ENCODE results near the gene ILF2. TPM values are rescaled to one million over a fixed set of nuclear protein-coding genes. Genes with fewer than 3 reads are reported as not detected.

The ILF2 gene
- total RNA-seq, 4 donors from 2014 or later = 80.4 to 118 (median 105) TPM

GRCh38 chr1:153698923-153699714 lies 28.3 kb upstream of the ILF2 start:
- no peak for TF ChIP-seq POLR2A (IDR thresholded peaks at IDR 0.05)
- TF ChIP-seq CTCF (IDR thresholded peaks at IDR 0.05) = no peak
- no peak for DNase-seq (ENCODE audit: low spot score in 2 of 2)
- WGBS, 2 donors = 69 to 89% methylated on average over 6 of the region's 6 CpGs
- H3K4me3 ChIP-seq (ENCODE audit: low read depth, poor library complexity, severe bottlenecking) = no peak overlapping the region
- intact Hi-C loops (cut with DNase I; ENCODE audit: low total_unique reads) = no loop called here

GRCh38 chr1:153698020-153698922 lies 27.5 kb upstream of the ILF2 start:
- H3K4me3 ChIP-seq (ENCODE audit: low read depth, poor library complexity, severe bottlenecking) = no peak overlapping the region
- no peak for TF ChIP-seq POLR2A (IDR thresholded peaks at IDR 0.05)
- no peak for TF ChIP-seq CTCF (IDR thresholded peaks at IDR 0.05)
- 32 to 37% methylated on average over 29 of the region's 29 CpGs for WGBS, 2 donors
- intact Hi-C loops (cut with DNase I; ENCODE audit: low total_unique reads) = no loop called here
- DNase-seq (ENCODE audit: low spot score in 2 of 2) = peak in 1 of 2 donors; percentile 44

- 62 to 67% methylated on average over 10 to 12 of the region's 12 CpGs for WGBS, 2 donors
- no peak for DNase-seq (ENCODE audit: low spot score in 2 of 2)
- H3K4me3 ChIP-seq (ENCODE audit: low read depth, poor library complexity, severe bottlenecking) = no peak overlapping the region
- intact Hi-C loops (cut with DNase I; ENCODE audit: low total_unique reads) = no loop called here
- TF ChIP-seq POLR2A (IDR thresholded peaks at IDR 0.05) (no peak), CTCF (IDR thresholded peaks at IDR 0.05) (no peak)
Measured at GRCh38 chr1:153697191-153698019, 26.6 kb upstream of the ILF2 start.

GRCh38 chr1:153696741-153697140 lies 25.9 kb upstream of the ILF2 start:
- H3K4me3 ChIP-seq (ENCODE audit: low read depth, poor library complexity, severe bottlenecking) = no peak overlapping the region
- intact Hi-C loops (cut with DNase I; ENCODE audit: low total_unique reads) = no loop called here
- WGBS, 2 donors = 89 to 93% methylated on average over 8 of the region's 8 CpGs
- no peak for DNase-seq (ENCODE audit: low spot score in 2 of 2)
- TF ChIP-seq POLR2A (IDR thresholded peaks at IDR 0.05) = no peak
- no peak for TF ChIP-seq CTCF (IDR thresholded peaks at IDR 0.05)

- DNase-seq (ENCODE audit: low spot score in 2 of 2) = no peak
- 68 to 82% methylated on average over 4 of the region's 4 CpGs for WGBS, 2 donors
- intact Hi-C loops (cut with DNase I; ENCODE audit: low total_unique reads) = no loop called here
- no peak for TF ChIP-seq POLR2A (IDR thresholded peaks at IDR 0.05)
- H3K4me3 ChIP-seq (ENCODE audit: low read depth, poor library complexity, severe bottlenecking) = no peak overlapping the region
Measured at GRCh38 chr1:153693466-153693865, 22.7 kb upstream of the ILF2 start.
